8988T (cell line): Measurements from ENCODE around the gene ARID3A.
"Not testable (repeated sequence)": the region's sequence is repeated elsewhere in the genome, so short reads cannot be mapped to it uniquely, and the experiment has no call there.

Source experiments
- DNase-seq: peaks from one replicate; pipeline ENCODE4 v3.0.0; 2011

Gene ARID3A

DNA sequence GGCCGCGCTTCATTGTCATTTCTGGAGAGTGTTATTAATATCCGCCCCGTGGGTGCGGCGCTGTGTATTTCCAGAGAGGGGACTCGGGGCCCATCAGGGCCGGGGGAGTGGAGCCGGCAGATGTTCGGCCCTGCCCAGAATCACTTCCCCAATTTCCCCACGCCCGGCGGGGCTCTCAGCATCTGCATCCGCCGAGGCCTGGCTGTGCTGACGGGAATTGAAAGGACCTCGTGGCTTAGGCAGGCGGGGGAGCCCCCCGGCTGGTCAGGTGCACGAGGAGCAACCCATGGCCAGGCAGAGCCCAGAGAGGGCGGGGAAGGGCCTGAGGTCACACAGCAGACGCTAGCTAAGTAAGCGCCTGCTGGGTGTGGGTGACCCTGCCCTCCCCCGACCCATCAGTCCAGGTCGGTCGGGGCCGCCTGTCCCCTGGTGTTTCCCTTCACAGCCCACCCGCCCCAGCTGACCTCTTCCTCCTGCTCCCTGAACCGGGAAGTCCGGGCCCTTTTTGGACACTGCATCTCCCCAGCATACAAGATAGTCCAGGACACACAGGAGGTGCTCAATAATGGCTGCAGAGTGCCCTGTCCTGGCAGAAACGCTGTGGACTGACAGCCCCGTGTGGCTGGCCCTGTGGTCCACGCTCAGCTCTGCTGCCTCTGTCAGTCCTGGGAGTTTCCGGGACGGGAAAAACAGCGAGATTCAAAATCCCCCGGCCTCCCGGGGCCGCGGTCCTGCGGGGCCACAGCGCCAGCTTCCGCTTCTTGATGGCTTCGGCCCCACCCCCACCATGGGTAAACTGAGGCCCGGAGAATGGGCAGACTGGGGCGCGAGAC is 22.1 kb downstream of the ARID3A start:
- no peak for DNase-seq

DNA sequence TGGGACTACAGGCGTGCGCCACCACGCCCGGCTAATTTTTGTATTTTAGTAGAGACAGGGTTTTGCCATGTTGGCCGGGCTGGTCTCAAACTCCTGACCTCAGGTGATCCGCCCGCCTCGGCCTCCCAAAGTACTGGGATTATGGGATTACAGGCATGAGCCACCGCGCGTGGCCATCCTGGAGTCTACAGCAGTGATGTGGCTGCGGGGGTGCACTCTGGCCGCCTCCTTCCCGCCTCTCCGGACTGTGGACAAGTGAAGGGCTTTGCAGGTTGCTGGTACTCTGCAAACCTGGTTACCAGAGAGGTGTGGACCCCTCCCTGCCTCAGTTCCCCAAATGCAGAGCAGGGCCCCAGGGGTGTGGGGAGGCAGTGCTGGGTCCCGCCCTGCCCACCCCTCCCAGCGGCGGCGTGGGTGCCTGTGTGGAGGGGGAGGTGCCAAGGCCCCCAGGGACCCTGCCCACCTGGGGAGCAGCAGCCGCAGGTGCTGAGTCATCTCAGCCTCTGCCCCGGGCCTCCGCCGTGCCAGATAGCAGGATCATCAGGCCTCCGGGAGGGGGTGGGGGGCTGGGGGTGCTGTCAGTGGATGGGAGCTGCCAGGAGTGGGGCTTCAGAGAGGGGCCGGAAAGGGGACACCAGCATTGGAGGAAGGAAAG is 23.1 kb downstream of the ARID3A start:
- DNase-seq = no peak

DNA sequence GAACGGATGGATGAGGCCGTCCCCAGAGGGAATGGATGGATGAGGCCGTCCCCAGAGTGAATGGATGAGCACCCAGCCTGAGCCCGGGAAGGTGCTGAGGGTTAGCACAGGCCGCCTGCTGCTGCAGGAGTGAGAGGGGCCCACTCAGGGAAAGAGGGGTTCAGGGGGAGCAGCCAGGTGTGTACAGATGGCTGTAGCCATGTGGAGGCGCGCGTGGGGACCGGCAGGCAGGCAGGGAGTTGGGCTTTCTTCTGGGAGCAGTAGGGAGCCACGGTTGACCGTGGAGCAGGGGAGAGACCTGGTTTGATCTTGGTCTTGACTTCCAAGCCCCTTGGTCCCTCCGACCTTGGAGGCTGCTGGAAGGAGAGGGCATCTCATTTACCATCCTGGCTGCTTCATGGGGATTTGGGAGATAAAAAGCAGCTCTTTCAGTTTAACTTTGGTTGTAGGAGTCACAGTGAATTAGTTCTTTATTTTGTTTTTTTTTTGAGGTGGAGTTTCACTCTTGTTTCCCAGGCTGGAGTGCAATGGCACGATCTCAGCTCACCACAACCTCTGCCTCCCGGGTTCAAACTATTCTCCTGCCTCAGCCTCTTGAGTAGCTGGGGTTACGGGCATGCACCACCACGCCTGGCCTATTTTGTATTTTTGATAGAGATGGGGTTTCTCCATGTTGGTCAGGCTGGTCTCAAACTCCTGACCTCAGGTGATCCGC is 24.7 kb downstream of the ARID3A start:
- no peak for DNase-seq

DNA sequence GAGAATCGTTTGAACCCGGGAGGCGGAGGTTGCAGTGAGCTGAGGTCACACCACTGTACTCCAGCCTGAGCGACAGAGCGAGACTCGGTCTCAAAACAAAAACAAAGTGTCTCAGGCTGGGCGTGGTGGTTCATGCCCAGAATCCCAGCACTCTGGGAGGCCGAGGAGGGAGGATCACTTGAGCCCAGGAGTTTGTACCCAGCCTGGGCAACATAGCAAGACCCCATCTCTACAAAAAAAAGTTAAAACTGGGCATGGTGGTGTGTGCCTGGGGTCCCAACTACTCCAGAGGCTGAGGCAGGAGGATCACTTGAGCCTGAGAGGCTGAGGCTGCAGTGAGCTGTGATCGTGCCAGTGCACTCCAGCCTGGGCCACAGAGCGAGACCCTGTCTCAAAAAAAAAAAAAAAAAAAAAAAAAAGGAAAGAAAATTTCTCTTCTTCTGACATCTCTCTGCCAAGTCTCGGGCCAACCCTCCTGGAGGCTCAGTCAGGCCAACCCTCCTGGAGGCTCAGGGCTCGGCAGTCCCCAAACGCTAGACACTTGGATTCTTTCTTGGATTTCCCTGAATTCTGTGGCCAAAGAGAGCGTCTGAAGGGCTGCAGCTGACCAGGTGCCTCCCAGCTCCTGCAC is 26.3 kb downstream of the ARID3A start:
- DNase-seq = no peak

DNA sequence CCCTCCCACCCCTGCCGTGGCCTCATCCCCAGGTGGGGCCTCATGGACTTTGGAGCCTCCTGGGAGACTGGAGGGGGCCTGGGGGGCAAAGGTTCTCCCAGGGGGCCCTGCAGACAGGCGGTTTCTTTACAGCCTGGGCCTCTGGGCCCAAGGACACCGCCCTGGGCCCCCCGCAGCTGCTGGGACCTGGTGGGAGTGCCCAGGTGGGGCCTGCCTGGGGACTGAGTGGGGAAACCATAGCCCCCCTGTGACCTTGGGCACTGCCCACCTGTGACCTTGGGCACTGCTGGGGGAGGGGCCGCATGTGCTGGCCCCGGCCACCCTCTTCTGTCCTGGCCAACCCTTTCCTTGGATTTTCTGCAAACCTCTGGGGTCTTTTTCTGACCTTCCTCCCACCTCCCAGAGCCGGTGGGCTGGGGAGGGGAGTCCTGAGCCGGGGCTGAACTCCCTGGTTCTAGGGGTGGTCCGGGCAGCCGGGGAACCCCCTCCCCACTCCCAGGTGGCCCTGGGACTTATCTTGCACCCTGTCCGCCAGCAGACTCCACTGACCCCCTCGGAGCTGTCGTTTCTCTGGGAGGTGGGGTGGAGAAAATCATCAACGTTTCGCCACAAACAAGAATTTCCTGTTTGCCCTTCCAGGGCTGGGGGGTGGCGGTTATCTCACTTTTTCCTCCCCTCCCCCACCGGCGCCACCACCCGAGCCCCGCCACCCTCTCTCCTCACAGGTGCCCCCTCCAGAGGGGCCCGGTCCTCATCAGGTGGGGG is 27.0 kb downstream of the ARID3A start:
- DNase-seq = no peak

DNA sequence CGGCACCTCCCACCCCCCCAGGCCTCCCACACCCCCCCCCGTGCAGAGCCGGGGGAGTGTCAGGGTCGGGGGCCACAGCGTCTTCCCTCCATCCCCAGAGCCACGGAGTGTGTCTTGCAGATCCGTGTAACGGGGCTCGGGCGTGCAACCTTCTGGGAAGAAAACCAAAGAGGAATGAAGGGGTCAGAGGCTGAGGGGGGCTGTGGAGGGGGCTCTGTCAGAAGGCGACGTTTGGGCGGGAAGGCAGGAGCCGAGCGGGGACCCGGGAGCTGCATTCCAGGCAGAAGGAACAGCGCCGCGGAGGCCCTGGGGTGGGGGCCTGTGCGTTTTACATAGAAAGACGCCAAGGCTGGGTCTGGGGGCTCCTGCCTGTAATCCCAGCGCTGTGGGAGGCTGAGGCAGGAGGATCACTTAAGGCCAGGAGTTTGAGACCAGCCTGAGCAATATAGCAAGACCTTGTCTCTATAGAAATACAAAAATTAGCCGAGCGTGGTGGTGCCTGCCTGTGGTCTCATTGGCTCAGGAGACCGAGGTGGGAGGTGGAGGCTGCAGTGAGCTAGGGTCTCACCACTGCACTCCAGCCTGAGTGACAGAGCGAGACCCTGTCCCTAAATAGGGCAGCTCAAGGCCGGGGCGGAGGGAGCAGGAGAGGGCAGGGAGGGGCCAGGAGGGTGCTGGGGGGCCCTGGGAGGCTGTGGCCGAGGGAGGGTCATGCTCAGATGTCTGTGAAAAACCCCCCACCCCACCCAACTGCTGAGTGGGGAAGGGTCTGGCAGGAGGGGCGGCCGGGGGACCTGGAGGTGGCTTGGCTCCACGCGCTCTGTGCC is 27.8 kb downstream of the ARID3A start:
- no peak for DNase-seq

DNA sequence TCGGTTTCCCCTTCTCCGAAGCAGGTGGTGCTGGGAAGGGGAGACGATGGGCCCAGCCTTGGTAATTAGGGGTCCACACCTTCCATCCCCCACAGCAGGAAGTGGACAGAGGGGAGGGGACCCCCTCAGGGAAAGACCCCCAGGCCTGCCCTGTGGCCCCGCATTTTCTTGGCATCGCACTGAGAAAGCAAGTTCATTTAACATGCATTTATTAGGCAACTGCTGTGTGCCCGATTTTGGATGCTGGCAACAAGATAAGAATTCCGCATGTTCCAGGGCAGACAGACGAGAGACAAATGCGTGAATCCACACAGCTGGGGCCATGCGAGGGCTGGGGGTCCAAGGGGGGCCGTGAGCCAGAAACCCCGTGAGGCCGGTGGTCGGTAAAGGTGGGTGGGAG is 28.4 kb downstream of the ARID3A start:
- no peak for DNase-seq

DNA sequence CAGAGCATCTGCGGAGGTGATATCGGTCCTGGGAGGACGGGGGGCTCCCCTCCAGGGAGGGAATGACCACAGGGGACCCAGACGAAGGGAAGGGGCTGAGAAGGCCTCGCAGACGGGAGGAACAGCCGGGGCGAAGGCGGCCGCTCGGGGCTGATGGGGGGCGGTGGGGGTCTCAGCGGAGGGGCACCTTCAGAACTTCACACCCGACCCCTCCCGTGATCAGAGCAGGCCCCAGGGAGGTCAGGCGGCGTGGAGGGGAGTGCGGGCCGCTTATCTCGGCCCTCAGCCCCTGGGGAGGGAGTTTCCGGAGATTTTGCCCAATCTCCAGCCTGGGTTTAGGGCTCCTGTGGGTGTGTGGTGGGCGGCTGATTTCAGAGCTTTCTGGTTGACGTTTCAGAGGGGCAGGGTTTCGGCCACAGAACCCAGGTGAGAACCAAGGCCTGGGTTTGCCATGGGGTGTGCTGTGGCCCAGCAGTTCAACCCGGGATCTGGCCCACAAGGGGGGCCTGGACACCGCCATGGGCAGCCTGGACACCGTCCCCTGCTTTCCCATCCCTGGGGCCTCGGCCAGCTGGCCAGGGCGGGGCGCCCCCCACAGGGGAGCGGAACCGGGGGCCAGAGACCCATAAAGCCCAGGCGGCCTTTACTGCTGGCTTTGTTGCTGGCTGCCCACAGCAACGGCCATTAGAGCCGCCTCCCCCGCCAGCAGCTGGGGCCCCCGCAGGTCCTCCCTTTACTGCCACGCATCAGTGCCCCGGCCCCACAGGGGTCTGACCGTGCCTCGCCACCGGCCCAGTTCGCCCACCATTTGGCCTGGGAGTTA is 29.0 kb downstream of the ARID3A start:
- no peak for DNase-seq

DNA sequence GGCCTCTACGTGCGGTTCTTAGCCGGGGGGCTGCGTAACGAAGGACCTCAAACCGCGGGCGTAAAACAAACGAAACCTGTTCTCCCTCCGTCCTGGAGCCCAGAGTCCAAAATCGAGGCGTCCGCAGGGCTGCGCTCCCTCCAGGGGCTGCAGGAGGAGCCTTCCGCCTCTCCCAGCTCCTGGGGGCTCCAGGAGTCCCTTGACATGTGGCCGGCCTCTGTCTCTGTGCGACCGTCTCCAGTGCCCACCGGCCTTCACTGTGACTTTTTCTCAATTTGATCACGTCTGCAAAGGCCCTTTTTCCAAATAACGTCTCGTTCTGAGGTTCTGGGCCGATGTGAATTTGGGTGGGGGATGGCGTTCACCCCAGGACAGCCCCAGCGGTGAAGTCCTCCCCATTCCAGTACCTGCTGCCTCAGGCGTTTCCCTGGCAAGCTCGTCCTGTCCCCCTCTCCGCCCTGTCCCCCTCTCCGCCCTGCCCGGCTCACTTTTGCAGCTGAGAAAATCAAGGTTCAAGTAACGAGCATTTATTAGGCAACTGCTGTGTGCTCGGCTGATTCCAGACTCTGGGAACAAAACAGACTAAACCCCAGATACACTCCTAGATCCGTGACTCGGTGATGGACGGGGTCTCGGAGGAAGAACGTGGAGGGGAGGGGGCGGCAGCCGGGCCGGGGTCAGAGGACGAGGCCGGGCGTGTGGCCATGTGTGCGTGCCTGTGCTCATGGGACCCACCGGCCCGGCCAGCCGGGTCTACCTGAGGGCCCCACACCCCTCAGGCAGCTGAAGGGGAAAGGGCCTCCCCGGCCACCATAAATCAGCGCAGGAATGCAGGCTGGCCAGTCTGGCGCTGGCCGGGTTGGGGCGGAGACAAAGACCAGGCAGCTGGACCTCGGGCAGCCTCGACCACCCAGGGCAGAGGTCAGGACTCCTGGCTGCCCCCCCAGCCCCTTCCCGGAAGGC is 30.2 kb downstream of the ARID3A start:
- DNase-seq = no peak

DNA sequence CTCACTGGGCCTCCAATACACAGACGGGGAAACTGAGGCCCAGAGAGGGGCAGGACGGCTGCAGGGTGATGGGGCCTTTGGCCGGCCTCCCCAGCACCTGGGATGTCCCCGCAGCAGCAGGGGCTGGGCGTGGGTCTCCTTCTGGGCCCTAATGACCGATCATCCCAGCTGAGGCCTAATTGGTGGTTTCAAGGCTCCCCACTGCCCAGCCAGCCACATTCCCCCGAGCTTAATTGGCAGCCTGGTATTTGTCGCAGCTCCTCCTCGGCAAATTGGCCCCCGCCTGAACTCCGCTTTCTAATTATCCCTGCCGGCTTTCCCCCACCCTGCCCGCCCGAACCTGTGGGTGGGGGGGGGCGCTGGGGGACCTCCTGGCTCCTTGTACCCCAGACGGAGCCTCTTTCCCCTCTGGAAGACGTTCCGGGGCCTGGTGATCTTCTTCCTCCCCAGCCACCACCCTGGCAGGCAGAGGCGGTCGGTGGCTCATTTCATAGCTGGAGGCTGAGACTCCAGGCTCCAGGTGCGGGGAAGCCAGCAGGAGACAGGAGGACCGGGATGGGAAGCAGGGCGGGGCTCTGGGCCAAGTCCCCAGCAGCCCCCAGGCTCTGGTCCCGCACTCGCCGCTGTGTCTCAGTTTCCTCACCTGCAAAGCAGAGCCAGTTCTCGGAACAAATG is 31.1 kb downstream of the ARID3A start:
- DNase-seq = peak; percentile 83

DNA sequence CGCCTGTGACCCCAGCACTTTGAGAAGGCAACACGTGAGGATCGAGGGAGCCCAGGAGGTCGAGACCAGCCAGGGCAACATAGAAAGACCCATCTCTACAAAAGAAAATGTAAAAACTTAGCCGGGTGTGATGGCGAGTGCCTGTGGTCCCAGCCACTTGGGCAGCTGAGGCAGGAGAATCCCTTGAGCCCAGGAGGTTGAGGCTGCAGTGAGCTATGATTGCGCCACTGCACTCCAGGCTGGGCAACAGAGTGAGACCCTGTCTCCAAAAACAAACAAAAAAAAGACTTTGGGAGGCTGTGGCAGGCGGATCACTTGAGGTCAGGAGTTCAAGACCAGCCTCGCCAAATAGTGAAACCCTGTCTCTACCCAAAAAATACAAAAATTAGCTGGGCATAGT is 31.7 kb downstream of the ARID3A start:
- DNase-seq = not testable (repeated sequence)

DNA sequence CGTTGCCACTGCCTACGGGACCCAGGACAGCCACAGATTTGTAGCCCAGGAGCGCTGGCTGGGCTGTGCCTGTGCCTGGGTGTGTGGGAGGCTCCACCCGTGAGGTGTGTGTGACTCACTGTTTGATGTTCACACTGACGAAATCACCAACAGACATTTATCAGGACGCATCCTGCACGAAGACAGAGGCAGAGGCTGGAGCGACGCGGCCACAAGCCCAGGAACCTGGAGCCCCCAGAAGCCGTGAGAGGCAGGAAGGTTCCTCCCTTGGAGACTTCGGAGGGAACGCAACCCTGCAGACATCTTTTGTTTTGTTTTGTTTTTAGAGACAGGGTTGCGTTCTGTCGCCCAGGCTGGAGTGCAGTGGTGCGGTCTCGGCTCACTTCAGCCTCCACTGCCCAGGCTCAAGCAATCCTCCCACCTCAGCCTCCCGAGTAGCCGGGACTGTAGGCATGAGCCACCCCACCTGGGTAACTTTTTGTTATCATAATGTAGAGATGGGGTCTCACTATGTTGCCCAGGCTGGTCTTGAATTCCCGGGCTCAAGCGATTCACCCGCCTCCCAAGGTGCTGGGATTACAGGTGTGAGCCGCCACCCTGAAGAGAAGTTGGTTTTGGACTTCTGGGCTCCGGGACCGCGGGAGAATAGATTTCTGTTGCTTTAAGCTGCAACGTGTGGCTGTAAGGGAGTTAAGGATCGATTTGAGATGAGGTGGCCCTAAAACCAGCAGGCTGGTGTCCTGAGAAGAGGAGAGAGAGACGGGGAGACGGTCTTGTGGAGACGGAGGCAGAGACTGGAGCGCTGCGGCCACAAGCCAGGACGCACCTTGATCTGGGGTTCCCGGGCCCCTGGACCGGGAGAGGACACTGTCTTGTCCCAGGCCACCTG is 33.4 kb downstream of the ARID3A start:
- DNase-seq = no peak

DNA sequence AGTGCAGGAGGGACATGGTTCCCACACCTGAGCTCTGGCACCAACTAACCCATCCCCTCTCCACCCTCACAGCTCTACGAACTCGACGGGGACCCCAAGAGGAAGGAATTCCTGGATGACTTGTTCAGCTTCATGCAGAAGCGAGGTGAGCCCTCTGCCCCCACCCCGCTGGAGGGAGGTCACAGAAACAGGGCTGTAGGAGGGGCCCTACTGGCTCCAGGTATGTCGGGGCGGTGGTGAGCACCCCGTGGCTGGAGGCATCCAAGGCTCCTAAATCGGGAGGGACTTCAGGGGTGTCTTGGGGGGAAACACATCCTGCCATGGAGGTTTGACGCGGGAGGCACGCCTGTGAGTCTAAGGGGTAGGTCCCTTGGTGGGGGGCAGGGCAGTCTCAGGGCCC is 34.2 kb downstream of the ARID3A start:
- DNase-seq = no peak

DNA sequence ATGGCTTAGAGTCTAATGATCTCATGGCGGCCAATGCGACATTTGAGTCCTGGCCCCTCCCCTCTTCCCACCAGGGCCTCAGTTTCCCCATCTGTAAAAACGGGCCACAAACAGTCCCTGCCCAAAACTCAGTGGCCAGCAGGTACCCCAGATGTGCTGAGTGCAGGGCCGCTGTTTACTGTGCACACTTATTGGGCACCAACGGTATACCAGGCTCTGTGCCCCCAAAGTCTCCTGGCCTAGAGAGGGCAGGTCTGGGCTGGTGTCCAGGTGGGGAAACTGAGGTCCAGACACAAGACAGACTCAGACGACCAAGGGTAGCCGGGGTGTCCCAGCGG is 34.7 kb downstream of the ARID3A start:
- no peak for DNase-seq

DNA sequence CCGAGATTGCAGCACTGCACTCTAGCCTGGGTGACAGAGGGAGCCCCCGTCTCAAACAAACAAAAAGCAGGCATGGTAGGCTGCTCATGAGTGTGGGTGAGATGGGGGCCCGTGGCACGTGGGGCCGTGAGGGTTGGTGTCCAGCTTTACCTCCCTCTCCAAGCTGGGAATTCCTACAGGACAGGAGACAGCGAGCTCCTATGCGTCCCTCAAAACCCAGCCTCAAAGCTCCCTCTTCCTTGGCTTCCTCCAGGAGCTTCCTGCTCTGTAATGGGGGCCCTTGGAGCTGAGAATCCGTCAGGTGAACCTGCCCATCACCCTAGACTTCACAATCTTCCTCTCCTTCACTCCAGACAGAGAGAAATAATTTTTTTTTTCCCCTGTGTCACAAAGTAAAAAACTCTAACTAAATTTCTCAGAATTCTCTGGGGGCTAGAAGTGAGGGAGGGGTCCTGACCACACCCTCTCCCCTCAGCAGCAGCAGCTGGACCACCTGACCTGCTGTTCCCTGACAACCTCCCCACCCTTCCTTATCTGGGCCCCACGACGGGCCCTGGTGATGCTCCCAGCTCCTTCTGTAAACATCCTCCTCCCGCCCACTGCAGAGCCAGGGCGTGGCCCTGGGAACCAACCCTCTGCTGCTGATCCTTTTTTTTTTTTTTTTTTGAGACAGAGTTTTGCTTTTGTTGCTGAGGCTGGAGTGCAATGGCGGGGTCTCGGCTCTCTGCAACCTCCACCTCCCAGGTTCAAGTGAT is 36.2 kb downstream of the ARID3A start:
- DNase-seq = no peak

DNA sequence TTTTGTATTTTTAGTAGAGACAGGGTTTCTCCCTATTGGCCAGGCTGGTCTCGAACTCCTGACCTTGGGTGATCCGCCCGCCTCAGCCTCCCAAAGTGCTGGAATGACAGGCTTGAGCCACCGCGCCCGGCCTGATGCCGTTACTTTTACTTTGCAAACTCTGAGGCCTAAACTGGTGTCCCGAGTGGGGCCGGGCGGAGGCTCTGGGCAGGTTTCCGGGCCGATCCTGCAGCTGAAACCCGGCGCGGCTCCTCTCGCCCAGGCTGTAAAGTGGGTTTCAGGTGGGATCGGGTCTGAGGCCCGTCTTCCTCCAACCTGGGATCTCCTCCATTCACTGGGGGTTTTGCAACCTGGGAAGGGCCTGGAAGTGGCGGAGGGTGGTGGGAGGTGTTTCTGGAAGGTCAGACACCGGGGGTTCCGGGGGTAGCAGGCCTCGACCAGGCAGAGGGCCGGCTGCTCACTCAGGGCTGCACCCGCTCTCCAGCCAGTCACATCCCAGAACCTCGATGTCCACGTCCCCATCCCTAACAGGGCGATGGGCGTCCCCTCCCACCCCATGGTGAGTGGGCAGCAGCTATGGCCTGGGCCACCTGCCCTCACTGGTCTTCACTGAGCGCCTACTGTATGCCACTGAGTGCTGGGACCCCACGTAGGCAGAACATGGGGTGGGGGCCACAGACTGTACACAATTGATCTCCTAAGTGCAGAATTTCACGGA is 37.0 kb downstream of the ARID3A start:
- DNase-seq = no peak
